Activated CD4-positive, CD25-positive, alpha-beta regulatory T cell treated with anti-CD3 and anti-CD28 coated beads, Interleukin-2, amount 50 U/mL, for 16 hours (primary cell): Measurements from ENCODE around the gene TNS3.

Source experiments
- DNase-seq: peaks from one replicate; pipeline ENCODE4 v3.0.0-alpha.2; 2020; ENCODE audit warnings: low read depth, low spot score

Gene TNS3

GRCh38 chr7:47521816-47522561, 59.9 kb downstream of the TNS3 start:
- DNase-seq, result no peak

- DNase-seq, result no peak
Observed at GRCh38 chr7:47521011-47521795, 60.7 kb downstream of the TNS3 start.

GRCh38 chr7:47520406-47520805, 61.5 kb downstream of the TNS3 start:
- DNase-seq, result no peak

- DNase-seq, result no peak
Observed at GRCh38 chr7:47518827-47519226, 63.1 kb downstream of the TNS3 start.

- DNase-seq, result no peak
Observed at GRCh38 chr7:47517821-47518480, 64.0 kb downstream of the TNS3 start.

GRCh38 chr7:47516985-47517600, 64.8 kb downstream of the TNS3 start:
- DNase-seq, result no peak

GRCh38 chr7:47516386-47516785, 65.5 kb downstream of the TNS3 start:
- no peak for DNase-seq

- DNase-seq, result no peak
Observed at GRCh38 chr7:47515305-47515834, 66.5 kb downstream of the TNS3 start.

GRCh38 chr7:47514818-47515217, 67.1 kb downstream of the TNS3 start:
- DNase-seq, result no peak

GRCh38 chr7:47514367-47514766, 67.5 kb downstream of the TNS3 start:
- DNase-seq, result no peak

- no peak for DNase-seq
Observed at GRCh38 chr7:47513741-47514241, 68.1 kb downstream of the TNS3 start.

- no peak for DNase-seq
Observed at GRCh38 chr7:47512481-47513176, 69.3 kb downstream of the TNS3 start.

- DNase-seq, result no peak
Observed at GRCh38 chr7:47511699-47512370, 70.1 kb downstream of the TNS3 start.

- no peak for DNase-seq
Observed at GRCh38 chr7:47510786-47511185, 71.1 kb downstream of the TNS3 start.

- DNase-seq, result no peak
Observed at GRCh38 chr7:47510192-47510591, 71.7 kb downstream of the TNS3 start.

- DNase-seq, result no peak
Observed at GRCh38 chr7:47509571-47509970, 72.3 kb downstream of the TNS3 start.

- DNase-seq, result no peak
Observed at GRCh38 chr7:47508389-47509380, 73.2 kb downstream of the TNS3 start.

GRCh38 chr7:47507522-47507921, 74.4 kb downstream of the TNS3 start:
- DNase-seq, result no peak
